DMS53 treated with DMSO at 0.1 percent for 48 hours (cell line): ENCODE measurements around the gene CNTNAP2.
"Not testable (repeated sequence)": the region's sequence is repeated elsewhere in the genome, so short reads cannot be mapped to it uniquely, and the experiment has no call there.

ENCODE experiments used
- DNase-seq: peaks from one replicate; lab custom pipeline; 2025; ENCODE audit not compliant: unreplicated experiment; lab: John Stamatoyannopoulos, UW

The CNTNAP2 gene

GRCh38 chr7:146865696-146866095 is 749.1 kb downstream of the CNTNAP2 start:
- DNase-seq: no peak

- DNase-seq: no peak
These were observed 758.1 kb downstream of the CNTNAP2 start for GRCh38 chr7:146874722-146875121.

DNA sequence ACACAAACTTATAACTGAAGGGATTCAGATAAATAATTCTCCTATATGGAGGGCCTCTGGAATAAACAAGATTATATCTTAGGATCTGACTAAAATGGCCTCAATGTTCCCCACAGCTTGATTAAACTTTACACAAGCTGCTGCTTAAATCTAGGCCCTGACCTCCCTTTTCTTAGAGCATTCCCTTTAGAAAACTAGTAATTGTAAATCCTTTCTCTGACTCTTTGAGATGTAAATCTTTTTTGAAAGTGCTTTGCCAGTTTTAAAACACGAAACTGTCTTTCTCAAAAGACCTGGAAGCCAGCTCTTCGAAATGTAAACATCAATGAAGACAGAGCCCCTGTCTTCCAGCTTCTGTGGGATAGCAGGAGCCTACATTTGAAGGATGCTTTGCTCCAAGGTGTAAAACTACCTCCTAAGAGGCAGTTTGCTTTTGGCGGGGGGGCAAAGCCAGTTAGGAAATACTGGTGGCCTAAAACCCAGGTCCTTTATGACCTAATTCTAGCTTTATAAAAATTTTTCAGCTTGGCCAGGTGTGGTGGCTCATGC is 758.7 kb downstream of the CNTNAP2 start:
- no peak for DNase-seq

DNA sequence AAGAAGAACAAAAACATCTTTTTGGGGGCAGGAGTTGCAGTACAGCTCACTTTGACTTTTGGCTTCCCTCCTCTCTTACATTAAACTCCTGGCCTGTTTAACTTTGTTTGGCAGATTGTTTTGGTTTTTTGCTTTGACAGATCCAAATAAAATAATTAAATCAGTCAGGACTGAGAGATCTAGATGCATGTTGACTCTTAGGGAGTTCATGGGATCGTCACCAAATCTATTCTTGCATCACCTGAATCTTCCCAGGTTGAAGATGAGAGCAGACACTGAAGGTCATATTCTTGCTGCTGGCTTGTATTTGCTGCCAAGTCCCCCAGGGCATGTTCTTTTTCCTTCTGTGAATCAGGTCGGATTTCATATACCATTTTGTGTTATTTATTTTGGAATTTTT is 759.4 kb downstream of the CNTNAP2 start:
- DNase-seq: no peak

GRCh38 chr7:146876411-146876810 is 759.8 kb downstream of the CNTNAP2 start:
- DNase-seq: no peak

DNA sequence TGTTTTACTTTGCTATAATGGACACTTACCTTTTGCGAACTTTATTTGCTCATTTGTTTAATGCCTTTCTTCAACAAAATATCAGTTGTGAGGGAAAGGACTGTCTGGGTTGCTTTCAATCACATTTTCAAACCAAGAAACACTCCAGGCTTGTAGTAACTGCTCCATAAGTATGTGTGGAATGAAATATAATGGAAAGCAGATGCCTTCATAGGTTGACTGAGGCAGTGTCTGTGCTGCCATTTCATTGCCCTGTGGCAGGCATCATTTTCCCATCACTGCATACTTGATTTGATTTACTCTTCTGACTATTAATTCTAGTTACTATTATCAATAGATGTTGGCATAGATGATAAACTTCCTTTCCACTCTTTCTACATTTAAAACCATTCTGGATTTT is 762.3 kb downstream of the CNTNAP2 start:
- DNase-seq: no peak

DNA sequence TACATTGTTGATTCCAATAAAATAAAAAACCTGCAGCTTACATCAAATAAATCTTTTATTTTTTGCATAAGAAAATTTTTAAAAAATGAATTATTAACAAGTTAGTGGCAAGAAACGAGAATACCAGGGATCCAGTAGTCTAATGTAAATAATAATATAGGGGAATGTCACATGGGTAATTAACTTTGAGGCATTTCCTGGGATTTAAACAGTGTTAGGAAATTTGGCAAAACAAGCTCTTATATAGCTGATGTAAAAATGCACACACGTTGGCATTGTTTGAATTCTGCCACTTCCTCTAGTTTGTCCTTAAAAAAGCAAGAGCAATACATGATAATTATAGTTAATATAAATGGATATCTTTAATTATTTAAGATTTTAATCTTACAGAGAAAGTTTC is 768.6 kb downstream of the CNTNAP2 start:
- DNase-seq: no peak

DNA sequence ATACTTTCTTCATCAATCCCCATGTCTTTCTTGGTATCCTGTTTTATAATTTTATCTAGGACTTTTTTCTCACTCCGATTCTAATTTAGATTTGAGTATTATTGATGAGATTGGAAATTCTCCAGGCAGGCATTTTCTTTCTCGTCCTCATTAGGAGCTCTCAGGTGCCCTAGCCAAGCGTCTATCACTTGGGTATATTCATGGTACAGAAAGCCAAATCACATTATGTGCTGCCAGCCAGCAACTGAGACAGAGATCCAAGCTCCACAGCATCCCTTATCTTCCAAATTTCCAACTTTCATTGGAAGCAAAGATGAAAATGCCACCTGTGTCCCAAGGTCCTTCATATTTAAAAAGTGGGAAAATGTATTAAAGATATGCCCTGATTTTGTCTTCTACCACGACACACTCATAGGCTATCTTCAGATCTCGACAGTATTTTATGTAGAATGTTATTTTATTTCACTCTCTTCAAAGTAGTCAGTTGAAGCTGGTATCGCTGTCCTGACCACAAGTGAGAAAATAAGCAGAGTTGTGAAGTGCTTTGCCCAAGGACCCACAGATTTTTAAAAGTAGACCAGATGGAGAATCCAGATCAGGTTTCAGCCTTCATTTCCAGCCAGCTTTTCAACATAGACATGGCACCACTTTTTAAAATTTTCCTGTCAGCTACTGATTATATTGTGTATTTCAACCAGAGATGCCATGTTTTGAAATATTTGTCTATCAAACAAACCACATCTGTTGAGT is 773.4 kb downstream of the CNTNAP2 start:
- DNase-seq: no peak

GRCh38 chr7:146892151-146892550 is 775.5 kb downstream of the CNTNAP2 start:
- DNase-seq: no peak

DNA sequence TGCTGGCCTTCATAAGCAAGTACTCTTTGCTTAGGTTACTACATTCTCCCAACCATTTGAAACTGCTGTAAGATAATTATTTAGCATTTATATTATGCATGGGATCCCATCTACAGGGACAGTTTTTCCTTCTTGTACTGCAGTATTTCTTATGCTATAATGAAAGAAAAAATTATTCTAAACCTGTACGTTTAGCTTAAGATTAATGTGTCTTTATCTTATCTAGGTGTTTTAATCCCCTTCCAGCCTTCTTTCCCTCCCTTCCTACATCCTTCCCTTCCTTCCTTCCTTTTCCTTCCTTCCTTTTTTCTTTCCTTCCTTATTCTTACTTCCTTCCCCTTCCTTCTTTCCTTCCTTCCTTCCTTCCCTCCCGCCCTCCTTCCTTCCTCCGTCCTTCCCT is 778.3 kb downstream of the CNTNAP2 start:
- no peak for DNase-seq

- DNase-seq: no peak
These were observed 785.7 kb downstream of the CNTNAP2 start for GRCh38 chr7:146902266-146902665.

DNA sequence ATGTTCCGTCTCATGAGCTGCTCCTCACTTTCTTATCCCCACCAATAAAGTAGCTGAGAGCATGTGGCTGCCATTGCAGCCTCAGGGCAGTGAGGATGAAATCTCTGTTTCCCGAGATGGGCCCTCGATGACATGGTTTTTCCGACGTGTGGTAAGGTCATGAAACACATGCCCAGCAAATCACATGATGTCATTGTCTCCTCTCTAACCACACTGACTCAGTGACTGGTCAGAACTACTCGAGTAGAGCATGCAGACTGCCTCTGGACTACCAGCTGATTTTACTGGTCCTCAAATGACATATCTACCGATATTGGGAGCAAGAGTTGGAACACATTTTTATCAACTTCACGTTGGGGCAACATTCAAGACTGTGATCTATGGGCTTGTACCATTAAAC is 786.1 kb downstream of the CNTNAP2 start:
- DNase-seq: no peak

GRCh38 chr7:146905746-146906145 is 789.1 kb downstream of the CNTNAP2 start:
- not testable (repeated sequence) for DNase-seq

DNA sequence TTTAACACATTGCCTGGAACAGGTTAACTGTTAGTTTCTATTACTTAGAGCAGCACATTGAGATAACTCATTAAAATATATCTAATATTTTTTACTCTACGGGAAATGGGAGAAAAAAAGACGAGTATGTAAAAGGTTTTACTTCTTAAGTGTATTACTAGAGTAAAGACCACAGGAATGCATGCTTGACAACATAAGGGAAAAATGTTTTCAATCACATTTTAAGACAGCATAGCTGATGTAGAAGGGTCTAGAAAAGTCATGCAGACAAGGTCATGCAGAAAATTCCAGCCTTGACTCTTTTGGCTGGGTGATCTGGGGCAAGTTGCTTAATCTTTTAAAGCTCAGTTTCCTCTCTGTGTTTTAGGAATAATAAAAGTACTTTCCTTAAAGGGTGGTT is 806.2 kb downstream of the CNTNAP2 start:
- DNase-seq: no peak

DNA sequence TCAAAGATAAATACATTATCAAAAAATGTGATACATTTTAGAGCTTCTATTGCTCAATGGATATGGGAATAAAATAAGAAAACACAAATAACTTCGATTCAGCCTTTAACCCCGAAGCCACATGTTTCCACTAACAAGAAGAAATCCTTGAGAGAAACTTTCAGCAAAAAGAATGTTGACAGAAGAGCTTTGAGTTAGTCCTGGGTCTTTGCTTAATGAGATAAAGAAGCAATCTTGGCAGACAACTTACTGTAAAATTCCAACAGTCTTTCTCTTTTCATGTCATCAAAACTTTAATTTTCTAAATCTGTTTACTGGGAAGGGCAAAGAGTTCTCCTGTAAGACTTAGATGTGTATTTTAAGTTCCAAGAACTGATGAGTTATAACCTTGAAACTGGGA is 810.2 kb downstream of the CNTNAP2 start:
- no peak for DNase-seq

- no peak for DNase-seq
These were observed 821.2 kb downstream of the CNTNAP2 start for GRCh38 chr7:146937836-146938235.

DNA sequence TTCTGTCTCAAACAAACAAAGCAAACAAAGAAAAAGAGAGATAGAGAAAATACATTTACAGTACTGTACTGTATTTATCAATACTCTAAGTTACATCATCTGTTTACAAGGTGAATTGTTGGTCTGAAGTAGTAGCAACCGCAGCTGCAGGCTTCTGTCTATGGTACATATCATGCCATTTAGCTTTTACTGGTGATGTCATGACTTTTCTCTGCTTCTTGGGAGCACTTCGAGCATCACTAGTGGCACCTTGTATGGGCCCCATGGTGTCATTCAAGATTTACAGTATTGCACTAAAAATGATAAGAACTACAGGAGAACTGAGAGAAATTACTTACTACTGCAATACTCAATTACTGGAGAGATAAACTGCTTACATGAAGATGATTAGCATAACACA is 826.9 kb downstream of the CNTNAP2 start:
- no peak for DNase-seq

- DNase-seq: no peak
These were observed 832.1 kb downstream of the CNTNAP2 start for GRCh38 chr7:146948703-146949102.

GRCh38 chr7:146956321-146956720 is 839.7 kb downstream of the CNTNAP2 start:
- DNase-seq: no peak

- DNase-seq: no peak
These were observed 840.3 kb downstream of the CNTNAP2 start for GRCh38 chr7:146956853-146957252.

DNA sequence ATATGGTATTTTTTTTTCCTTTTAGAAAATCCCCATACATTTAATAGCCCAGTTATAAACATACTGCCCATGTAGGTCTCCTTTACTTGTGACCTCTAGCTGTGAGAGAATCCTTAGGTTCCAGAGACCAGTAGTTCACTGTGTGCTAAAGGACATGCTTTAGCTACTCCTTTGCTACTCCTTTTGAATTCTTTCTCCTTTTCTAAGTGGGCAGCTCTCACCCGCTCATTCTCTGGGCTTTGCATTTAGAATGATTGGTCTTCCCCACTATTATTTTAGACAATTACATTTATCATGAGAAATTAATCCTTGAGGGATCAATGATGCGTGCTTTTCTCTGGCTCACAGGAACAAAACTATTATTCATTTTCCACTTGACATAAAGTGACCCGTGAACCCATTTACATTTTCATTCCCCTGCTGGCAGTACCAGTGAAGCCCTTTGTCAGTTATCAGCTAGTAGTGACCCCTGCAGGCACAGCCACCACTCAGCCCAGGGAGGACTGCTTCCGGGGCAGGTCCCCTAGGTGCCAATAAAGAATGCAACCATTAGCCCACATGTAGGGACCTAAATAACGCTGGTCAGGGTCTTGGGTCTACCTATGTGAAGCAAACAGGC is 844.3 kb downstream of the CNTNAP2 start:
- no peak for DNase-seq

DNA sequence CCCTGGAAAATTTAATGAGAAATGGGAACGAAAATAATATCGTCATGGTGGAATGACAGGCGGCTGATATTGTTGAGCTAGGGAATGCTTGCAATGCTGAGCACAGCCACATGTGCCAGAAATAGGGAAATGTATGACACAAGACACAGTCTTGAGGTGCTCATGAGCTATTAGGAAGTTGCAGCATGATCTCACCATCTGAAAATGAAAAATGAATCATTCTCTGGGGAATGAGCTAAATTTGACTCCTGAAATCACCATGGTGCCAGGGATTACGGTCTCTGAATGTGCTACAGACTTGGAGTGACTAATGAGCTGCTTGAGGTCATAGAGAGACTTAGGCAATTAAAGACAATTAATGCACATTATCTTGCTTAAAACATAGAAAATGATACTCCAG is 845.0 kb downstream of the CNTNAP2 start:
- DNase-seq: no peak

DNA sequence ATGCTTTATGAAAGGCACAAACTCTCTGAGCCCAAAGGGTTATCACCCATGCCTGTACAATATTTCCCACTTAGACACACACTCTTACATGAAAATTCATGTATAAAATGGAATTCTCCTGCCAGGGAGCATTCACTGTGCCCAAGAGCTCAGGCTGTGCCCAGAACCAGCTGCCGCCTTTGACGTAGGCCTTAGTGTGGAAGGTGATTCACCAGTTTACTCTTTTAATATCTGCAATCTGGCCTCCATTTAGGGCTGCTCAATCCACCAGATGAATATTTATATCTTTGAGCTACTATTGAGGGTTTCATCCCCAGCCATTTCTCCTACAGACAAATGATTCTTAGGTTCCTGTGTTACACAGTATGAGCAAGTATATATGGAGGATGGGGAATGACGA is 849.7 kb downstream of the CNTNAP2 start:
- no peak for DNase-seq
